HG03103 (cell line): ENCODE measurements around the gene CAMTA1.

Source experiments
- ATAC-seq: cut with Tn5 transposase; IDR thresholded peaks from one replicate; pipeline ENCODE4 v1.9.1; 2021; ENCODE audit warnings: low read depth; ENCODE audit not compliant: unreplicated experiment

Gene CAMTA1

DNA sequence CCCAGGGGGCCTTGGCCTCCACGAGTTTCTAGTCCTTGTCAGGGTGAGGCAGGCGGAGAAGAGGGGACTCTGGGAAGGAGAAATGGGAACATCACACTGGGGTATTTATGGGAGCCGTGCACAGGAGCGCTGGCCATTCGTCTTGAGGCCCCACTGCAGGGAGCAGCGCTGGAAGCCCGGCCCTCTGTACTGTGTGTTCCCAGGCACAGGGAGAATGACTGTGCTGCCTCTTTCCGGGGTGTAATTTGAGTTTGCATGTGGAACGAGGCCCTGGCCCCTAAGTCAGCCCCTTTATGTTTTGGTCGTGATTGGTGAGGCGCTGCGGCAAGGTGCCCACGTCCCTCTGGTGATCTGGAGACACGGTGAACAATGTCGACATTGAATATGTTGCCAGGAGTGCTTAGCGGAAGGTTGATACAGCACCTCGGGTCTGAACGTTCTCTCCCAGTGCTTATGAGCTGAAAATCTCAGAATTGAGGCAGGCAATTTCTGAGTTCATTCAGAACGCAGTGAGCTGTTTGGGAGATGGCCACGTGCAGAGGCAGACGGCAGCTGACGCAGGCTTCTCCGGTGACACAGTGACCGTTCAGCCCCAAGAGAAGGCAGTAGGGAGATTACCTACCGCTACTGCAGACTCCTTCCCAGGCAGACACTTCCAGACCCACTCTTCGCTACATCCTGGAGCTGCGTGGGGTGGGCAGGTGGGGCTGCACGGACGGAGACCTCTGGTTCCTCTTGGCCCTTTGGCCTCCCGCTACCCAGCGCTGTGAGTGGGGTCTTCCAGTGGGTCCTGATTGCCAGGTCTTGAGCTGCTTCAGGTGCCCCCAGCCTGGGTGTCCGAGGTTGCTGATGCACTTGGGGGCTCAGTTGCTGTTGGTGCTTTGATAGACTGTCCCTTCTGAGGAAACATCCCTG lies 265.8 kb downstream of the CAMTA1 start:
- ATAC-seq = no peak

DNA sequence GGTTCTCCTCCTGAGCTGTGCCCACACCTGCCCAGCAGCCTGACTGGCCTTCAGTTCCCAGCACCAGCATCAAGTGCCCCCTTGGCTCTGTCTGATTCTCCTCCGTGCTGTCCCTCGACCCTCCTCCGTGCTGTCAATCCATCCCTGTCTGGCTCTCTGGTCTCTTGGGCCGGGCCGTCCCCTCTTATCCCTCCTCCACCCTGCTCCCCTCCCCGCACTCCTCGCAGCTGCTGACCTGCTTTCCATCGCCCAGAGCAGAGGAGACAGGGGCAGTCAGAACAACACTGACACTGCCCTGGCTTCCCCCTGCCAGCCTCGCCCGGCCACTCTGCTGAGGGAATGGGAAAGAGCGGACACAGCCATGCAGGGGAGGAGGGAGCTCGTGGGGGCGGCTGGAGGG lies 267.4 kb downstream of the CAMTA1 start:
- ATAC-seq = no peak

DNA sequence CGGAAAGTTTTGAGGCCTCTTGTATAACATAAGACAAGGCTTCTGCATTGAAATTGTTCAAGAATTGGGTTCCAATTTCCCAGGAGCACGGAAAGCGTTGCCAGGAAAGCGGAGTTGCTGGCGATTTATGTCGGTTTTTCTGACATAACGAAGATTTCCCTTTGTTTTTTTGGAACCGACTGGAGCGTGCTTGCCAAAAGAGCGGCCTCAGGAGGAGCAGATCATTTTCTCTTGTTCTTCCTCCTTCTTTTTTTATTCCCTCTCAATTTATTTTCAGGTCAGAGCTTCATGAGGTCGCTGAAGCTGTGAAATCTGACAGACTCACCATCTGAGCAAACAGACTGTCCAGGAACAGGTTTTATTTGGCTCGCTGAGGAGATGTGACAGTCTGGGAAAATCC lies 275.5 kb downstream of the CAMTA1 start:
- ATAC-seq = no peak

DNA sequence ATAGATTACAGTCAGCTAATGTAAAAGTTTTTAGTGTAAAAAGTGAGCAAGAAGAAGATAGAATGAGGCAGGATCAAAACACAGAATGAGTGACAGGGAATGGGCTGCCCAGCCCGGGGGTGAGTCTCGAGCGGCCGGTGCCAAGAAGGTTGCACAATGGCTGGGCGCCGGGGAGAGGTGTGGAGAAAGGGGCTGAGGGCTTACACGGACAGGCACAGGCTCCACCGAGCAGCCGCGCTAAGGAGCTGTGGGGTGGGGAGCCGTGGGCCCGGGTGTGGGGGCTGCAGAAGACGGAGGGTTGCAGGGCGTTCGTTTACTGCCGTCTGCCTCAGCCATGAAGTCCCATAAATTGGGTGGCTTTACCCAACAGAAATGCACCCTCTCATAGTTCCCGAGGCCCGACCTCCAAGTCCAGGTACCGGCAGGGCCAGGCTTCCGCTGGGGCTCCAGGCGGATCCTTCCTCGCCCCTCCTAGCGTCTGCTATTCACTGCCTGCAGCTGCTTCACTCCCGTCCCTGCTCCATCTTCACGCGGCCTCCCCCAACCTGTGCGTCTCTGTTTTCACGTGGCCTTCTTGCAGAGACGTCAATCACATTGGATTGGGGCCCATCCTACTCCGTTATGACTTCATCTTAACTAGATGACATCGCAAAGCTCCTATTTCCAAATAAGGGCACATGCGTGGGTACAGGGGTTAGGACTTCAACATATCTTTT lies 277.2 kb downstream of the CAMTA1 start:
- no peak for ATAC-seq

DNA sequence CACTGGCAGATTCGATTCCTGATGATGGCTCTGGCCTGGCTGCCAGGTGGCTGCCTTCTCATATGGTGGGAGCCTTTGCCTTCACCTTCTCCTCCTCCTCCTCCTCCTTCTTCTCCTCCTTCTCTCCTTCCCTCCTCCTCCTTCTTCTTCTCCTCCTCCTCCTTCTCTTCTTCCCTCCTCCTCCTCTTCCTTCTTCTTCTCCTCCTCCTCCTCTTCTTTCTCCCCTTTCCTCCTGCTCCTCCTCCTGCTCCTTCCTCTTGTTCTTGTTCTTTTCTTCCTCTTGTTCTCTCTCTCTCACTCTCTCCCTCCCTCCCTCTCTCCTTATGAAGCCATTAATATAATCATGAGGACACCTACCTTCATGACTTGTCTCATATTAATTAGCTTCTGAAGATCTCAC lies 278.7 kb downstream of the CAMTA1 start:
- ATAC-seq = no peak

DNA sequence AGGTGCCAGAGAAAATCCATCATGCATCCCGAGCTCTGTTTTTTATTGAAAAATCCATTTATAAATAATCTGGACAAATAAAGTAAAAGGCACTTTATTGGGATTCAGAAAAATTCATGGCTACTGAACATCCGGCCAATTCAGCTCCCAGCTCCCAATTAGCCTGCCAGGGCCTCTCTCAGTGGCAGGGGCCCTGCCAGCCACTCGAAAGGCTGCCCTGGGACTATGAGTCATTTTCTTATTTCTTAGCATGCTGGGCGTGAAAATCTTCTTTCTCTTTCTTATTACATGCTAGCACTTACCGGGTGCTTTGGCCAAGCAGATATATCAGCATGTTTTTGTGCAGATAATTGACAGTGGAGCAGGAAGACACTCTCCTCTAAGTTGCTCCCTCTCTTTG lies 283.3 kb downstream of the CAMTA1 start:
- ATAC-seq = no peak

DNA sequence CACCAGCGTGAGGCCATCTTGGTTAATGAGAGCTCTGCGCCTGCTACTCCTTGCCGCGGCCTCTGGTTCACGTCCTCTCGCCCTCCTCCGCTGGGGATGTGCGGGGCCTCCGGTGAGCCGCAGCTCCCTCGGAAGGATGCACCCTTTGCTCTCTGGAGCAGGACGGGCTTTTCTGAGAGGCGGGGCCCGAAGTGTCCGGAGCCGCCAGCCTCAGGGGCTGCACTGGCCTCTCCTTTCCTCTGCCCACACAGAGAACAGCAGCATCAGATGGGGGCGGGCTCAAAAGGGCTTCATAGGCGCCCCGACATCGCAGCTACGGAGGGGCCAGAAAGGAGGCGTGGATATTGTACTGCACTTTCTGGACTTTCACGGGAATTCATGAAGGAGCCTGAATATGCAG lies 284.7 kb downstream of the CAMTA1 start:
- no peak for ATAC-seq

DNA sequence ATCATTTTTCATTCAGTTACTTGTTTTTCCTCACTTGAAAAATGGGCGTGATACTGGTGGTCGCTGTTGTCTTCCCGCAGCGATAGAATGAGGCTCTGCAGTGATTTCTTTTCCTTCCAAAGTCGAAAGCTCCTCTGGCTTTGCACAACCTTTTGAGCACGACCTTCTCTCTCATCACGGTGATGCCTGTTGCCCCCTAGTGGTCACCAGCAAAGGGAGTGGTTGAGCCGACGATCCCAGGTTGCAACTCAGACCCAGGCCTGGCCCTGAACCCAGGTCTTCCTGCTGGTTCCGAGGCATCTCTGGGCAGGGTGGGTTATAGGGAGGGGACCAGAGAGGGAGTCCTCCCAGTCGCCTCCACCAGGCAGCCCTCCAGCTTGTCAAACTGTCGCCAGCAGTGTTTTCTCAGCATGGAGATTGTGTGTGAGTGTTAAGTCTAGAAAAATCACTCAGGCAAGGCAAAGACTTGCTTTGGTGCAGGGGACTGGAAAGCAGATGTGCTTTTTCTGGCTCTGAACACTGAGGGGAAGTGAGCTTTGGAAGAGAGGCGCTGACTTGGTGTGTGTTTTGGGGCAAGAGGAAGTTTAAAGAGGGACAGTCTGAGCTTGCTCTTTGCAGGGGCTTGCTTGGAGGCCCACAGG lies 285.3 kb downstream of the CAMTA1 start:
- no peak for ATAC-seq

DNA sequence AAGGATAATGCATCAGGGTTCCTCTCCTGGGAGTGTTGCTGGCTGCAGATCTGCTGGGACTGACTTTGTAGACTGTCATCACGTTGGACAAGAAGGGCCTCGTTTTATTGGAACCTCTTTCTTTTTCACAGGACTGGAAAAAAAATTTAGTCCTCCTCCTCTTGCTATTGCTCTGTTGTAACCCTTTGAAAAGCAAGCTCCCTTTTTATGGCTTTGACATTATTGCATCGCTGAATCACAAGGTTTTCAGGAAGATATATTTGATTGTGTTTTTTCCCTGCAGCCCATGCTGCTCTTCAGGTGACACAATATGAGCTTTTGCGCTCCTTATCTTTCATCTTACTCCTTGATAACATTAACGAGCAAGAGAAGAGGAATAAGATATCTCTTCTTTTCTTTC lies 290.9 kb downstream of the CAMTA1 start:
- ATAC-seq = no peak

DNA sequence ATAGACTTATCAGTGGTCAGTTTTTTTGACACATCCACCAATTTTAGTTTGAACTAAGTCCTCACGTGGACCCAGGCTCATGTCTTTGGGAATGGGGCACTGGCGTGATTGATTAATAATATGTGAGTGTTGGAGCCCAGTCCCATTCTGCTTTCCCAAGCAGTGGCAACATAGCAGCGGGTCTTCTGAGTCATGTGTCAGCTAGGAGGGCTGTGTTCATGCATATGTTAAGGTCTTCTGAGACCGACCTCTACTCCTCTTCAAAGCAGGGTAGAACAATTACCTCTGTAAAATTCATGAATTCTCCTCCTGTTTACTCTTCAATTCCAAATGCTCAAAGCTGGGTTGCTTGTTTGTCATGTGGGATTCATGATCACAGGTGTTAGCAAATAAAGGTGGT lies 291.3 kb downstream of the CAMTA1 start:
- ATAC-seq = no peak

DNA sequence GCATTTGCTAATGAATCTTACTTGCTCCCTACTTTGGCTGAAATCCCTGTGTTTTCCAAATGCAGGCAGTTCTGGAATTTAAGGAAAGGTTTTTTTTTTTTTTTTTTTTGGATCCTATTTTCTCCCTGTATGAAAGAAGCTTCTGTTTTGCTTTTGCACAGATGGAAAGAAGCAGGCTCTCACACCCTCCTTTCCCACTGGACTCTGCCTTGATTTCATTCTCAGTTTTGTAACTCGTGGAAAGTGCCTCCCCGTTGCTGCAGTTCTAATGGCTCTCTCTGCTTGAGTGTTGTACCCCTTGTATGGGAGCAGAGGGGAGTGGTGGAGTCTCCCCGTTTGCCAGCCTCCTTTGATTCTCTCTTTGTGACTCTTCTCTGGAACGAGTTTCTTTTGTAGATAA lies 291.9 kb downstream of the CAMTA1 start:
- no peak for ATAC-seq

DNA sequence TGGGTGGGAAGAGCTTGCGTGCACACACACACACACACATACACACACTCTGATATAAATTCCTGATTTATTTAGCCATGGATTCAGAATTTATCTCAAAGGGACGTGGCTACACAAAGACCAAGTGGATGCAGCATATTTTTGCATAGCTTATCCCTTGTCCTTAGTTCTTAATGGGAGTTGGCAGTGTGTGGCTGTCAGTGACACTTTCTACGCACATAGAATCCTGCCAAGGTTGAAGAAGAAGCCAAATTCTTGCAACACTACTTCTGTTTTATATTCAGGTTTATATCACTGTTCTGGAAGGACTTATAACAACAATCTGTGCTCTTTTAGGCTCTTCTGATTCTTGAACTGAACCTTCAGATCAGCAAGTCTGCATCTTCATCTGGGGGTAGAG lies 292.7 kb downstream of the CAMTA1 start:
- ATAC-seq = no peak

DNA sequence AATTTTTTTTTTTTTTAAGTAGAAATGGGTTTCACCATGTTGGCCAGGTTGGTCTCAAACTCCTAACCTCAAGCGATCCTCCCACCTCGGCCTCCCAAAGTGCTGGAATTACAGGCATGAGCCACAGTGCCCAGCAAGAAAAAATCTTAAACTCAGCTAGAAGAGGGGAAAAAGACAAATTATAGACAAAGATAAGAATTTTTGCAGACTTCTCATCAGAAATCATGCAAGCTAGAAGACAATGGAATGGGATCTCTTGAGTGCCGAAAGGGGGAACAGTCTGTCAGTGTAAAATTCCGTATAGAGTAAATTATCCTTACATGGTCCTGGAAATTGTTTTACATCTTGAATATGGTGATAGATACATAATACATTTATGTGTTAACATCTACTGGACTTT lies 294.4 kb downstream of the CAMTA1 start:
- ATAC-seq = no peak

DNA sequence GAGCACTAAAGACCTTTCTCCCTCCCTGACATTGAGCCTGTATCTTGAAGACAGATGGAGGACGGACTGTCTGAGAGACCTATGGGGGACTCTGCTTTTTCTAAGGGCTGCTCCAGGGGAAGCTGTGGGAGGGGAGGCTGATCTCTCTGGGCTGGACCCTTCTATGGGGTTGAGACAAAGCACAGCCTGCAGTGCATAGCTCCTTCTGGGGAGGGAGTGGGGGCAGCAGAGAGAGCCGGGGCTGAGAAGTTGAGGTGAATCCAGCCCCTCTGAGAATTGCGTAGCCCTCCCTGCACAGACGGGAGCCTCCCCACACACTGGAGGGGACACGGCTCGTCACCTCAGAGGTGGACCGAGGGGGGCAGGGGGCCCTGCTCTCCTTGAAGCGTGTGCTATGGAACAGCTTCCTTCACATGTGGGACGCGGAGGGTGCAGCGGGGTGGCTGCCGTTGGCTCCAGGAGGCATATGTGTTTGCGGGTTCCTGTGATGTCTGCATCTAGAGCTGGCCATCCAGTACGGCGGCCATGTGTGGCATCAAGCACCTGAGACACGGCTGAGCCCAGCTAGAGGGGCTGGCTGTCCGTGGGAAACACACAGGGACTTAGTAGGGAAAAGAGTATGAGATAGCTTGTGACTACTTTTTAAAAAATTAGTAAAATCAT lies 299.1 kb downstream of the CAMTA1 start:
- ATAC-seq = no peak

DNA sequence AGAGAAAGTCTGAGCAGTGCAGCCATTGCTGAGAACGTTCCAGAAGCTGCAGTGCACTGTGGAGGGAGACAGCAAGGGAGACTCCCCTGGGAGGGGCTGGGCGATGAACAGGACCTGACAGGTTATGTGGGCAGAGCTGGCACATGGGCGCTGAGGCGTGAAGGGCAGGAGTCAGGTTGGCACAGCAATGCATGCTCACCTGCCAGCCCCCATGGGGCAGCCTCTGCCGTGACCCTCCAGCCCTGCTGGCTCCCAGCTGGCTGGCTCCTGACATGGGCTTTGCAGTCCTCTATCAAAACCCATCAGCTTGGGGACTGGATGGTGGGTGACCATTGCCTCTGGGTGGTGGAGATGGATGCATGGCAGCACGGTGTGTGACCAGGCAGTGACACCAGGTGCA lies 300.3 kb downstream of the CAMTA1 start:
- no peak for ATAC-seq

DNA sequence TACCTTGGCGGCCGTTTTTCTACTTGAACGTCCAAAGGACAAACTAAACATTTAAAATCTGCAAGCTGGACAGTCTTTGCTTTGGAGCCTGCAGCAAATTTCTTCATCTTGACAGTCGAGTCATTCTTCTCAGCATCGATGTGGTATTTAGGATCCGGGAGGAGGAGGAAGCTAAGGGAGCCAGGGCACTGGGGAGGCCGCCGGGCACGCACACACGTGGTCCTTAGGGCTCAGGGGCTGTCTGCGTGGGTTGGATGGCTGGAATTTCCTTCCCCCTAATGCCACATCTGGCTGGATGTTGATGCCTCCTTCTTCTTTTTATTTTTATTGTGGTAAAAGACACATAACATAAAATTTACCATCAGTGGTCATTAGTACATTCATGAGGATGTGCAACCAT lies 300.9 kb downstream of the CAMTA1 start:
- ATAC-seq = no peak

DNA sequence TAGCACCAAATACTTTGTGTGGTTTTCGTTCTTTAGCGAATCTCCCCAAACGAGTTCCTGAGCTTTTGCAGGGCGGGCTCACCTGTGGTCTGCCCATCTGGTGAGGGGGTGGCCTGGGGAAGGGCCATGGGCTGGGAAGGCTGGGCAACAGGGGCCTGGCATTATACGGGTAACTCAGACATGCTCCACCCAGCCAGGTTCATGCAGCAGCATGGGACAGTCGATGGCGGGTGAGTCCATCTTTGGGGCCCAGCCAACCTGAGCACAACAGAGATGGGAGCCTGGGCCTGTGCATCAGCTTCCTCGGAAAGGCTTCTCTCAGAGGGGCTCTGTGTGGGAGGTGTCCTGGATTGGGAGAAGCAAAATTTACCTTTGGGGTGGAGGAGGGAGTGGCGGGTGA lies 302.6 kb downstream of the CAMTA1 start:
- no peak for ATAC-seq

DNA sequence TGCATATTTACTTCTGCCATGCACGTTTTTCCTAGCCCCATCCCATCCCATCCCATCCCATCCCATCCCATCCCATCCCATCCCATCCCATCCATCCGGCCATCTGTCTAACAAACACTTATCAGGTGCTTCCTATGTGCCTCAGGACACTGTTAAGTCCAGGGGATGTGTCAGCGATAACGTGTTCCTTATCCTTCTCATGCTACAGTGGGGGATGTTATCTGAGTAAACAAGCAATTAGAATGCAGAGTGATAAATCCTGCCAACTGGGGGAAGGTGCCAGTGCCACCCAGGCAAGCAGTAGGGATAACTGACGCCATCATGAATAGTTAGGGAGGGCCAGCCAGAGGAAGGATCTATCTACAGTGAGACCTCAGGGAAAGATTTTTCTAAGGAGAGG lies 304.2 kb downstream of the CAMTA1 start:
- no peak for ATAC-seq

DNA sequence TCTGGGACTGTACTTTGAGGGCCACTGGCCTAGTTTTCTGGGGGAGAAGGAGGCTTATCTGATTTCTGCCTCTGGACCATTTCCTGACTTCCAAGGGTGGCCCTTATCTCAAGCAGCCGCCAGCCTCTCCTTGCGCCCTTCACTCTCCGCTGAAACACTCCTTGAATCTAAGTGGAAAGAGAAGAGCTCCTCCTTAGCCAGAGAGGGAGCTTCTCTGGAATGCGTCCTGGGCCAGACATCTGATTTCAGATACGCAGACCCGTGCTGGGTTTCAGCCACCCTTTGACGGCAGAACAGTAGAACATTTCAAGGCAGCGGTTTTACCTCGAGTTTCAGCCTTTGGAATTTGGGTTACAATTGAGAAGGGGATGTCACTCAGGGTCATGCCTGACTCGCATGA lies 308.0 kb downstream of the CAMTA1 start:
- ATAC-seq = no peak

DNA sequence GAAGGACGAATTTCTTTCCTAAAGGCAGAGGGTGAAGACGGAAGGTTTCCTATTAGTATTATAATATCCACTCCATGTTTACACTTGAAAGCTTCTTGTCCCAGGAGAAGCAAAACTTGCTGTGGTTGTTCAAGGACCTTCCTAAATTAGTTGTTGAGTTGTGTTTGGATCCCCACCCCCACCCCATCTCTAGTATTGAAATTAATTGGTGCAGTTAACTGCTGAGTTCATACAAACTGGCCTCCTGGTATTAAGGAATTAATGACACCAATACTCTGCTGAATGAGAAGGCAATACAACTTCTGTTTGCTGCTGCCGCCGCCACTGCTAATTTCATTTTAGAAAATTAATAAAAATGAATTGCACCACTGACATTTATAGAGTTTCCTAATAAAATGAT lies 308.8 kb downstream of the CAMTA1 start:
- no peak for ATAC-seq

DNA sequence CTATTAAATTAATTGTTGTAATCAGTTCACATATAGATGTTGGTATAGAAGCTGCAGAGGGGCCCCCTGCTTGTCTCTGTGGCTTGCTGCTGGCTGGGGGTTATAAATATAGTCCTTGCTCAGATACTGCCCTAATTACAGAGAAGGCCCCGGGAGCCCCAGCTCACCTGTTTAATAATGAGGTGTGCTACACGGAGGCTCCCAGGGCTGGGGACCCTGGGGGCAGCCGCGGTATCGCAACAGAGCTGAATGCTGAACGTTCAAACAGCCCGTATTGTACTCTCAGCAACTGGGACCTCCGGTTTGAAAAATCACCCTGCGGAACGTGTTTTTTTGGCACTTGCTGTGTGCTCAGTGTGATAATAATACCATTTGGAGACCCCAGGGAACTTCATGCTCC lies 309.3 kb downstream of the CAMTA1 start:
- no peak for ATAC-seq
